SK-N-SH treated with all-trans-retinoic acid at 6 μM for 48 hours (cell line): ENCODE results near the gene ACTN4.

Experiments used
- ATAC-seq: fragments of 200-7000 bp; cut with Tn5 transposase; 3 replicates; pipeline ENCODE4 v1.9.1; 2020; ENCODE audit warnings: mild to moderate bottlenecking, moderate library complexity
- BACH2 ChIP-seq: fragments of 250-450 bp; sonication (Bioruptor Pico); IDR thresholded peaks from 2 replicates; pipeline ENCODE4 v1.9.0; 2021; ENCODE audit warnings: mild to moderate bottlenecking, borderline replicate concordance
- CSDC2 ChIP-seq: fragments of 250-450 bp; sonication (Bioruptor Pico); IDR thresholded peaks from 2 replicates; pipeline ENCODE4 v1.5.0; 2020; ENCODE audit warnings: mild to moderate bottlenecking, moderate library complexity
- ESRRG ChIP-seq: fragments of 250-450 bp; sonication (Bioruptor Pico); IDR thresholded peaks from 2 replicates; pipeline ENCODE4 v1.6.1; 2021; ENCODE audit warnings: mild to moderate bottlenecking
- GLIS3 ChIP-seq: fragments of 250-450 bp; sonication (Bioruptor Pico); IDR thresholded peaks from 2 replicates; pipeline ENCODE4 v1.5.0; 2020; ENCODE audit warnings: mild to moderate bottlenecking, moderate library complexity
- ISL1 ChIP-seq: fragments of 250-450 bp; sonication (Bioruptor Pico); IDR thresholded peaks from 2 replicates; pipeline ENCODE4 v2.1.2; 2022; ENCODE audit warnings: mild to moderate bottlenecking, moderate library complexity
- OSR1 ChIP-seq: fragments of 250-450 bp; sonication (Bioruptor Pico); IDR thresholded peaks from 2 replicates; pipeline ENCODE4 v1.8.0; 2022; ENCODE audit warnings: moderate library complexity, mild to moderate bottlenecking, inconsistent platforms
- POU6F1 ChIP-seq: fragments of 250-450 bp; sonication (Bioruptor Pico); IDR thresholded peaks from 2 replicates; pipeline ENCODE4 v1.8.0; 2021; ENCODE audit warnings: low read depth, mild to moderate bottlenecking, moderate library complexity, borderline replicate concordance
- RARB ChIP-seq: fragments of 250-450 bp; sonication (Bioruptor Pico); IDR thresholded peaks from 2 replicates; pipeline ENCODE4 v1.8.0; 2021; ENCODE audit warnings: mild to moderate bottlenecking, moderate library complexity
- SNAI2 ChIP-seq: fragments of 250-450 bp; sonication (Bioruptor Pico); IDR thresholded peaks from 2 replicates; pipeline ENCODE4 v1.5.0; 2020; ENCODE audit warnings: mild to moderate bottlenecking, moderate library complexity
- TCF4 ChIP-seq: fragments of 250-450 bp; sonication (Bioruptor Pico); IDR thresholded peaks from 2 replicates; pipeline ENCODE4 v1.8.0; 2021; ENCODE audit warnings: mild to moderate bottlenecking, moderate library complexity, borderline replicate concordance
- TOX ChIP-seq: fragments of 250-450 bp; sonication (Bioruptor Pico); IDR thresholded peaks from 2 replicates; pipeline ENCODE4 v1.8.0; 2021; ENCODE audit warnings: mild to moderate bottlenecking, moderate library complexity, borderline replicate concordance
- TSHZ2 ChIP-seq: fragments of 250-450 bp; sonication (Bioruptor Pico); IDR thresholded peaks from 2 replicates; pipeline ENCODE4 v1.5.0; 2020; ENCODE audit warnings: mild to moderate bottlenecking, moderate library complexity
- ZC3H10 ChIP-seq: fragments of 250-450 bp; sonication (Bioruptor Pico); IDR thresholded peaks from 2 replicates; pipeline ENCODE4 v1.5.1; 2021; ENCODE audit warnings: mild to moderate bottlenecking, moderate library complexity
- ZFP3 ChIP-seq: fragments of 250-450 bp; sonication (Bioruptor Pico); IDR thresholded peaks from 2 replicates; pipeline ENCODE4 v1.5.0; 2020; ENCODE audit warnings: mild to moderate bottlenecking, moderate library complexity
- ZFP30 ChIP-seq: fragments of 450-650 bp; formaldehyde crosslinking; IDR thresholded peaks from 2 replicates; pipeline ENCODE4 v1.5.0; 2022; ENCODE audit warnings: mild to moderate bottlenecking, moderate library complexity
- ZNF565 ChIP-seq: fragments of 450-650 bp; formaldehyde crosslinking; conservative IDR thresholded peaks from 2 replicates; pipeline ENCODE4 v1.5.0; 2020; ENCODE audit warnings: low read depth, mild to moderate bottlenecking, moderate library complexity
- ZNF70 ChIP-seq: fragments of 450-650 bp; formaldehyde crosslinking; IDR thresholded peaks from 2 replicates; pipeline ENCODE4 v1.5.0; 2020; ENCODE audit warnings: mild to moderate bottlenecking, moderate library complexity
- ZNF8 ChIP-seq: fragments of 450-650 bp; formaldehyde crosslinking; IDR thresholded peaks from 2 replicates; pipeline ENCODE4 v1.5.0; 2020; ENCODE audit warnings: mild to moderate bottlenecking, moderate library complexity
- TF ChIP-seq, protein P1 (sequence below): fragments of 250-450 bp; sonication (Bioruptor Pico); IDR thresholded peaks from 2 replicates; pipeline ENCODE4 v1.5.1; 2021; ENCODE audit warnings: mild to moderate bottlenecking, moderate library complexity
- TF ChIP-seq, protein P2 (sequence below): fragments of 250-450 bp; sonication (Bioruptor Pico); IDR thresholded peaks from 2 replicates; pipeline ENCODE4 v1.5.1; 2020; ENCODE audit warnings: low read depth, mild to moderate bottlenecking, moderate library complexity

ACTN4 gene

GRCh38 chr19:38684078-38684861, 36.8 kb downstream of the ACTN4 start:
- TF ChIP-seq, protein P1, sequence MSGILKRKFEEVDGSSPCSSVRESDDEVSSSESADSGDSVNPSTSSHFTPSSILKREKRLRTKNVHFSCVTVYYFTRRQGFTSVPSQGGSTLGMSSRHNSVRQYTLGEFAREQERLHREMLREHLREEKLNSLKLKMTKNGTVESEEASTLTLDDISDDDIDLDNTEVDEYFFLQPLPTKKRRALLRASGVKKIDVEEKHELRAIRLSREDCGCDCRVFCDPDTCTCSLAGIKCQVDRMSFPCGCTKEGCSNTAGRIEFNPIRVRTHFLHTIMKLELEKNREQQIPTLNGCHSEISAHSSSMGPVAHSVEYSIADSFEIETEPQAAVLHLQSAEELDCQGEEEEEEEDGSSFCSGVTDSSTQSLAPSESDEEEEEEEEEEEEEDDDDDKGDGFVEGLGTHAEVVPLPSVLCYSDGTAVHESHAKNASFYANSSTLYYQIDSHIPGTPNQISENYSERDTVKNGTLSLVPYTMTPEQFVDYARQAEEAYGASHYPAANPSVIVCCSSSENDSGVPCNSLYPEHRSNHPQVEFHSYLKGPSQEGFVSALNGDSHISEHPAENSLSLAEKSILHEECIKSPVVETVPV (CRISPR knock-in tag): no peak
- peak; percentile 23; the same call in 1 of the 2 replicates for TF ChIP-seq ISL1 (CRISPR knock-in tag)
- TF ChIP-seq SNAI2 (CRISPR knock-in tag): peak; percentile 86
- TF ChIP-seq GLIS3 (CRISPR knock-in tag): no peak
- TF ChIP-seq ZNF70 (CRISPR knock-in tag): no peak
- 0 out of 2 replicates have a peak, but pooled peaks have one; percentile 39 for TF ChIP-seq ZFP3 (CRISPR knock-in tag)
- peak; percentile 74; the same call in 1 of the 2 replicates for TF ChIP-seq TOX (CRISPR knock-in tag)
- TF ChIP-seq OSR1 (CRISPR knock-in tag): peak; percentile 73; the same call in 1 of the 2 replicates
- no peak for TF ChIP-seq TSHZ2 (CRISPR knock-in tag)
- TF ChIP-seq TCF4 (CRISPR knock-in tag): no peak
- no peak for TF ChIP-seq ZNF565 (CRISPR knock-in tag)
- no peak; the same call in 1 of the 2 replicates for TF ChIP-seq ZC3H10
- no peak for TF ChIP-seq RARB
- no peak; the same call in 1 of the 2 replicates for TF ChIP-seq ZNF8 (CRISPR knock-in tag)
- no peak for TF ChIP-seq POU6F1 (CRISPR knock-in tag)
- TF ChIP-seq BACH2 (CRISPR knock-in tag): no peak
- peak; percentile 85; the same call in 1 of the 2 replicates for TF ChIP-seq CSDC2 (CRISPR knock-in tag)
- no peak for TF ChIP-seq ESRRG (CRISPR knock-in tag)
- TF ChIP-seq, protein P2, sequence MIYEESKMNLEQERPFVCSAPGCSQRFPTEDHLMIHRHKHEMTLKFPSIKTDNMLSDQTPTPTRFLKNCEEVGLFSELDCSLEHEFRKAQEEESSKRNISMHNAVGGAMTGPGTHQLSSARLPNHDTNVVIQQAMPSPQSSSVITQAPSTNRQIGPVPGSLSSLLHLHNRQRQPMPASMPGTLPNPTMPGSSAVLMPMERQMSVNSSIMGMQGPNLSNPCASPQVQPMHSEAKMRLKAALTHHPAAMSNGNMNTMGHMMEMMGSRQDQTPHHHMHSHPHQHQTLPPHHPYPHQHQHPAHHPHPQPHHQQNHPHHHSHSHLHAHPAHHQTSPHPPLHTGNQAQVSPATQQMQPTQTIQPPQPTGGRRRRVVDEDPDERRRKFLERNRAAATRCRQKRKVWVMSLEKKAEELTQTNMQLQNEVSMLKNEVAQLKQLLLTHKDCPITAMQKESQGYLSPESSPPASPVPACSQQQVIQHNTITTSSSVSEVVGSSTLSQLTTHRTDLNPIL (CRISPR knock-in tag): no peak
- TF ChIP-seq ZFP30 (CRISPR knock-in tag): no peak
- peak; percentile 63 for ATAC-seq

- ATAC-seq: no peak
- 0 out of 2 replicates have a peak, but pooled peaks have one; percentile 3 for TF ChIP-seq ISL1 (CRISPR knock-in tag)
- no peak for TF ChIP-seq CSDC2 (CRISPR knock-in tag)
These were observed 37.6 kb downstream of the ACTN4 start for GRCh38 chr19:38684862-38685665.

- ATAC-seq: peak; percentile 41
- TF ChIP-seq SNAI2 (CRISPR knock-in tag) (0 out of 2 replicates have a peak, but pooled peaks have one; percentile 18), TCF4 (CRISPR knock-in tag) (no peak), CSDC2 (CRISPR knock-in tag) (no peak)
These were observed 38.4 kb downstream of the ACTN4 start for GRCh38 chr19:38685666-38686529.
